Tibial artery (tissue), 4 donors: Measurements from ENCODE around the gene CEP41.

ENCODE experiments used
- DNase-seq, 2 donors: peaks; one replicate each; pipeline ENCODE4 v3.0.0-alpha.2; 2019
- H3K27ac ChIP-seq, 2 donors: fragments of 200-600 bp; sonication (generic) in 1 of 2; 1 replicate in 1 of 2; 2 replicates in 1 of 2; pipeline ENCODE4 v1.5.1; 2018 to 2019; ENCODE audit warnings: mild to moderate bottlenecking in 1 of 2
- H3K27me3 ChIP-seq, 2 donors: fragments of 200-600 bp; sonication (generic) in 1 of 2; one replicate each; pipeline versions ENCODE4 v1.5.1 to v1.6.0; 2016 to 2019
- H3K36me3 ChIP-seq, 3 donors: fragments of 200-600 bp; sonication (generic) in 2 of 3; one replicate each; pipeline ENCODE4 v1.5.1; 2016 to 2019; ENCODE audit warnings: mild to moderate bottlenecking in 2 of 3
- H3K4me1 ChIP-seq, 4 donors: fragments of 200-600 bp; sonication (generic) in 2 of 4; 1 replicate in 3 of 4; 2 replicates in 1 of 4; pipeline ENCODE4 v1.5.1; 2016 to 2019
- H3K4me3 ChIP-seq, 2 donors: fragments of 200-600 bp; sonication (generic) in 1 of 2; 1 replicate in 1 of 2; 2 replicates in 1 of 2; pipeline ENCODE4 v1.5.1; 2018 to 2019; ENCODE audit warnings: mild to moderate bottlenecking in 2 of 2
- H3K9me3 ChIP-seq, 3 donors: fragments of 200-600 bp; sonication (generic) in 1 of 3; one replicate each; pipeline ENCODE4 v1.5.1; 2016 to 2019
- intact Hi-C: fragments of 100-400 bp; cut with DNase I; formaldehyde crosslinking; loops from one replicate; pipeline ENCODE4 v1.15.0; 2023; ENCODE audit warnings: low total_unique reads
- TF ChIP-seq, protein P1 (sequence below), 2 experiments: fragments of 200-600 bp in 1 of 2; fragments of 450-650 bp in 1 of 2; IDR thresholded peaks; one replicate each; pipeline ENCODE4 v1.5.1; 2017 to 2019; ENCODE audit warnings: antibody characterized with exemption in 2 of 2, mild to moderate bottlenecking in 1 of 2, moderate library complexity in 1 of 2

CEP41 gene

DNA sequence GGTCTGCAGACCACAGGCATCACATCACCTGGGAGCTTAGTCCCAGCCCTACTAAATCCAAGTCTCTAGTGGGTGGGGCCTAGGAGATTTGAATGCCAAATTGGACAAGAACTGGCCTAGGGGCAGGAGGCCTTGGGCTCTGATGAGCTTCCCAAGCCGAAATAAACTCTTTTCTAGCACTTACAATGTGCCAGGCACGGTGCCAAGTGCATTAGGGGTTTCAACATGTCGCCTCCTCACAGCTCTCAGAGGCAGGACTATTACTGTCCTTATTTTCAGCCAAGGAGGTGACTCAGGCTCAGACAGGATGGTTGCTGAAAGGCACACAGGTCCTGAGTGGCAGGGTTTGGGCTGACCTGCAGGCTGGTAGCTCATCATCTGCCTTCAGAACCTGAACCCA, 69.8 kb downstream of the CEP41 start:
- Histone ChIP-seq H3K27me3 (no peaks in the 10 kb centered on the region), H3K4me3 (no peak overlapping the region), H3K27ac (peak overlapping the region; percentile 92 to 94), H3K9me3 (no peaks in the 10 kb centered on the region), H3K4me1 (peaks cover 6 to 69% (median 60%) of the 10 kb centered on the region in 4 donors), H3K36me3 (no peaks in the 10 kb centered on the region)
- intact Hi-C loops = no loop called here
- TF ChIP-seq, protein P1, sequence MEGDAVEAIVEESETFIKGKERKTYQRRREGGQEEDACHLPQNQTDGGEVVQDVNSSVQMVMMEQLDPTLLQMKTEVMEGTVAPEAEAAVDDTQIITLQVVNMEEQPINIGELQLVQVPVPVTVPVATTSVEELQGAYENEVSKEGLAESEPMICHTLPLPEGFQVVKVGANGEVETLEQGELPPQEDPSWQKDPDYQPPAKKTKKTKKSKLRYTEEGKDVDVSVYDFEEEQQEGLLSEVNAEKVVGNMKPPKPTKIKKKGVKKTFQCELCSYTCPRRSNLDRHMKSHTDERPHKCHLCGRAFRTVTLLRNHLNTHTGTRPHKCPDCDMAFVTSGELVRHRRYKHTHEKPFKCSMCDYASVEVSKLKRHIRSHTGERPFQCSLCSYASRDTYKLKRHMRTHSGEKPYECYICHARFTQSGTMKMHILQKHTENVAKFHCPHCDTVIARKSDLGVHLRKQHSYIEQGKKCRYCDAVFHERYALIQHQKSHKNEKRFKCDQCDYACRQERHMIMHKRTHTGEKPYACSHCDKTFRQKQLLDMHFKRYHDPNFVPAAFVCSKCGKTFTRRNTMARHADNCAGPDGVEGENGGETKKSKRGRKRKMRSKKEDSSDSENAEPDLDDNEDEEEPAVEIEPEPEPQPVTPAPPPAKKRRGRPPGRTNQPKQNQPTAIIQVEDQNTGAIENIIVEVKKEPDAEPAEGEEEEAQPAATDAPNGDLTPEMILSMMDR (IDR thresholded peaks at IDR 0.05) = no peak
- DNase-seq = peak; percentile 81 to 82

DNA sequence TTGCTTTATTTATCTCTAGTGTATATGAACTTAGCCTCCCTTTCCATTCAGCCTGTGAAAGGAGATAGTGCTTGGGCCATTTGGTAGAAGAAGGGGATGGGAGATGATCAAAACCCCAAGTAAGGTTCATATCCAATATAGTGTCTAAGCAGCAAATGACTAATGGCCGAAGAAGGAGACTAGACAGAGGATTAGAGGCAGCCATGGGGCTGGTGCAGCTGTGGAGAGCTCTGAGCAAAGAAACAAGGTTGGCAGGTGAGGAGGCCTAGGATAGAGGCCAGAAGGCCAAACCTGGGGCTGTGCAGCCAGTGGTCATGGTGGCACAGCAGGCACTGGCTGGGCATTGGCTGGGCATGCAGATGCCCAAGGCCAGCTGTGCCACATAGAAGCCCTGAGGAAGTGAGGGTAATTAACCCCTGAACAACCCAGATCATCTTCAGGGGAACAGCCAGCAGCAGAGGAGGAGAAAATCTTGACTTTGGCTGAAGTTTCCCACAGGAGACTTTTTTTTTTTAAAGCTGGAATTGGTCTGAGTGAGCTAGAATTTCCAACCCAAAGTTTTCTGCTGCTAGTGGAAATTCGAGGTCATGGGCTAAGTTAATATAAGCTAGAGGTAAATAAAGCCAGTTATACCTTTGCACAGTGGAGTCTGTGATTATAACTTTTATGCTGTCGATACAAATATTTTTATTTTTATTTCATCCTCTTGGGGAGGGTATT, 70.8 kb downstream of the CEP41 start:
- intact Hi-C loops = no loop called here
- Histone ChIP-seq H3K27ac (peak overlapping the region; percentile 92 to 94), H3K9me3 (no peaks in the 10 kb centered on the region), H3K4me1 (peaks cover 6 to 72% (median 60%) of the 10 kb centered on the region in 4 donors), H3K27me3 (no peaks in the 10 kb centered on the region), H3K36me3 (no peaks in the 10 kb centered on the region), H3K4me3 (no peak overlapping the region)
- DNase-seq = no peak
- TF ChIP-seq, protein P1 (IDR thresholded peaks at IDR 0.05) = no peak

DNA sequence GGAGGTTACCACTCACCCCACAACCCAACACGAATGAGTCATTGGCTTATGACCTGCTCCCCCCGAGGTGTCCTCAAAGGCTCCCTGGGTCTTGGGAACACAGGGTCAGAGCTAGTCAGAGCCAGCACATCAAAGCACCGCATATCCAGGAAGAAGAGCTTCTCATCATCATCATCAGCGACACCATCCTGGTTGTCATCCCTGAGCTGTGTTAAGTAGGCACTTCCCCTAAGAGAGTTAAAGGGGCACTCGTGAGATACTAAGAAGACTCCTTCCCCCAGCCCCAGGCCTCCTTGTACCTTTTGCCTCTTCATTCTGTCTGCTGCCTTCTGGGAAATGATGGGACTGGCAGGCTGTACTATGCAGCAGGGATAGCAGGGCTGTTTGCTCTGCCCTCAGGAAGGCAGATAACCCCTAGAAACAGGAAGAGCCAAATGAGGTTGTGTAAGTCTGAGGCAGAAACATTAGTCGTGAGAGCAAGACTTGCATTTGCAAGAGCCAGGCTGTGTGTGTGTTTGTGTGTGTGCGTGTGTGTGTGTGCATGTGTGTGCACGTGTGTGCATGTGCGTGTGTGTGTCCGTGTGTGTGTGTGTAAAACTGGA, 71.6 kb downstream of the CEP41 start:
- DNase-seq = no peak
- peaks cover 6 to 72% (median 58%) of the 10 kb centered on the region in 4 donors for H3K4me1 ChIP-seq
- H3K36me3 ChIP-seq = no peaks in the 10 kb centered on the region
- no peaks in the 10 kb centered on the region for H3K9me3 ChIP-seq
- H3K4me3 ChIP-seq = no peak overlapping the region
- H3K27me3 ChIP-seq = no peaks in the 10 kb centered on the region
- intact Hi-C loops = no loop called here
- H3K27ac ChIP-seq = peak overlapping the region; percentile 92 to 94
- TF ChIP-seq, protein P1 (IDR thresholded peaks at IDR 0.05) = no peak

DNA sequence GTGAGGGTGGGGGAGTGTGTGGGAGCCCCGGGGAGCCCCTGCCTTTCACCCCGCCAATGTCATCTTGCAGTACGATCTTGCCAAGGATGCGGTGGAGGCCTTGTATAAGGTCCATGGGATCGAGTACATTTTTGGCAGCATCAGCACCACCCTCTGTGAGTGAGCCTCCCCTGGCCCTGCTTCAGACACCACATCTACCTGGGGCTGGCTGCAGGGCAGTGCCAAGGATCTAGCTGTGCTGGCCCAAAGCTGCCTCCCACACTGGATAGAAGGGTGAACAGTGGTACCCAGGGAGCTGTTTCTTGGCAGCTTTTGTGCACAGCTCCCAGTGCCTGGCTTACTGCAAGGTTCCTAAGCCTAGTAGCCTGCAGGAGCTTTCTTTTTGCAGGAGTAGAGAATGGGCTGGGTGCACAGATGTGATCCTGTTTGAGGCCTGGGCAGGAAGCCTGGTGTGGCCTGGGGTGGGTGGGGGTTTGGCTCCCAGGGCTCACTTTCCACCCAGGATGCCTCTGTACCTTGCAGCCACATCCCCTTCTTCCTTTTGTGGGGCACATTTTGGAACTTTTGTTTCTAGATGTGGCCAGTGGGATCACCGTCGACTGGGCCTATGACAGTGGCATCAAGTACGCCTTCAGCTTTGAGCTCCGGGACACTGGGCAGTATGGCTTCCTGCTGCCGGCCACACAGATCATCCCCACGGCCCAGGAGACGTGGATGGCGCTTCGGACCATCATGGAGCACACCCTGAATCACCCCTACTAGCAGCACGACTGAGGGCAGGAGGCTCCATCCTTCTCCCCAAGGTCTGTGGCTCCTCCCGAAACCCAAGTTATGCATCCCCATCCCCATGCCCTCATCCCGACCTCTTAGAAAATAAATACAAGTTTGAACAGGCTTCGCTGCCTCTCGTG, 72.7 kb downstream of the CEP41 start:
- TF ChIP-seq, protein P1 (IDR thresholded peaks at IDR 0.05) = no peak
- H3K27me3 ChIP-seq = no peaks in the 10 kb centered on the region
- H3K4me3 ChIP-seq = no peak overlapping the region
- DNase-seq = peak in 1 of 2 donors; percentile 57
- peaks cover 6 to 72% (median 56%) of the 10 kb centered on the region in 4 donors for H3K4me1 ChIP-seq
- H3K36me3 ChIP-seq = no peaks in the 10 kb centered on the region
- H3K27ac ChIP-seq = no peak overlapping the region
- no peaks in the 10 kb centered on the region for H3K9me3 ChIP-seq
- intact Hi-C loops = no loop called here

DNA sequence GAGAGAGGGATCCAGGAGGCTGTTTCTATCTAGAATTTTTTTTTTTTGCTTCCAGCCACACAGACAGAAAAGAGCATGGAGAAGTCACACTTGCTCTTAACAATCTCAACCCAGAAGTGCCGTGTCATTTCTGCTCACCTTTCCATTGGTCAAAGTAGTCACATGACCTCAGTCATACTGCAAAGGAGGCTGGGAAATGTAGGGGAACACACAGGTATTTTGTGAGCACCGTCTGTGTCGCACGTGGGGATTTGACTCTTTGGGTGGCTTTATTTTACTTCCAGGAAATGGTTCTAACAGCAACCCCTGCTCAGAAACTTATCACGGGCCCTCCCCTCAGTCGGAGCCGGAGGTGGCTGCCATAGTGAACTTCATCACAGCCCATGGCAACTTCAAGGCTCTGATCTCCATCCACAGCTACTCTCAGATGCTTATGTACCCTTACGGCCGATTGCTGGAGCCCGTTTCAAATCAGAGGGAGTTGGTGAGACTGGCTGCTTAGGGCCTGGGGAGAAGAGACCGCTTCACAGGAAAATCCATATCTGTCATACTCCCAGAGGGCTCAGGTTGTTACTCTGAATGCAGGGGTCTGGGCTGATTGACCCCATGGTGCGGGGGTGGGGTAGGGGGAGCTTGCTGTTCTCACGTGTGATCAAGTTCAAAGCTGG, 73.6 kb downstream of the CEP41 start:
- intact Hi-C loops = no loop called here
- DNase-seq = peak in 1 of 2 donors; percentile 52
- Histone ChIP-seq H3K4me3 (no peak overlapping the region), H3K36me3 (no peaks in the 10 kb centered on the region), H3K9me3 (no peaks in the 10 kb centered on the region), H3K27me3 (no peaks in the 10 kb centered on the region), H3K27ac (no peak overlapping the region), H3K4me1 (peaks cover 6 to 65% (median 48%) of the 10 kb centered on the region in 4 donors)
- TF ChIP-seq, protein P1 (IDR thresholded peaks at IDR 0.05) = no peak
